GM10248 (cell line): ENCODE measurements around the gene STOML1.

Experiments
- CTCF ChIA-PET: fragments of 300-600 bp; sonication (Branson Sonifier 250); formaldehyde crosslinking; extraction: SDS; loops from one replicate; lab custom pipeline; 2021; ENCODE audit warnings: antibody characterized with exemption; lab: Yijun Ruan, JAX
- POLR2A ChIA-PET: fragments of 350-650 bp; sonication (Branson Sonifier 250); formaldehyde crosslinking; extraction: SDS; loops from one replicate; lab custom pipeline; 2020; ENCODE audit warnings: antibody characterized with exemption; lab: Yijun Ruan, JAX
- DNase-seq: peaks from one replicate; pipeline ENCODE4 v3.0.0; 2012; ENCODE audit errors: extremely low spot score
- CTCF ChIP-seq: IDR thresholded peaks from 2 replicates; pipeline ENCODE4 v1.5.1; 2012; ENCODE audit warnings: mild to moderate bottlenecking, low read depth; ENCODE audit errors: extremely low read depth, missing control alignments, control extremely low read depth

Gene STOML1

GRCh38 chr15:73993211-73993994 is 1.3 kb upstream of the STOML1 start:
- ChIA-PET CTCF (interaction anchor here (0.8 to 11.6 kb wide), 10 partner anchors 10 to 542 kb away, joined by 3 to 162 read pairs (median 4); no protein-coding TSS in a partner anchor), POLR2A (interaction anchor here (1.2 kb wide), 1 partner anchor 8 kb away, joined by 3 read pairs; no protein-coding TSS in a partner anchor)
- no peak for TF ChIP-seq CTCF
- no peak for DNase-seq

GRCh38 chr15:73992594-73992898 is 451 bp upstream of the STOML1 start:
- no peak for DNase-seq
- POLR2A ChIA-PET: interaction anchor here (0.5 kb wide), 1 partner anchor 10 kb away, joined by 3 read pairs; no protein-coding TSS in a partner anchor
- CTCF ChIA-PET: interaction anchor here (0.8 to 11.6 kb wide), 10 partner anchors 9 to 543 kb away, joined by 3 to 162 read pairs (median 6); no protein-coding TSS in a partner anchor
- TF ChIP-seq CTCF: no peak

- no peak for DNase-seq
- CTCF ChIA-PET: interaction anchor here (1.4 to 11.6 kb wide), 3 partner anchors 18 to 26 kb away, joined by 4 to 162 read pairs (median 8); no protein-coding TSS in a partner anchor
- no peak for TF ChIP-seq CTCF
- POLR2A ChIA-PET: no interaction called here
These were observed 835 bp downstream of the STOML1 start for GRCh38 chr15:73991260-73991659.

GRCh38 chr15:73990250-73991005 is 1.7 kb downstream of the STOML1 start:
- no peak for DNase-seq
- no peak for TF ChIP-seq CTCF
- ChIA-PET CTCF (interaction anchor here (1.1 to 11.6 kb wide), 4 partner anchors 16 to 63 kb away, joined by 3 to 162 read pairs (median 4); no protein-coding TSS in a partner anchor), POLR2A (no interaction called here)

- ChIA-PET POLR2A (interaction anchor here (0.5 kb wide), 1 partner anchor 15 kb away, joined by 3 read pairs; no protein-coding TSS in a partner anchor), CTCF (interaction anchor here (0.7 to 11.6 kb wide), 4 partner anchors 16 to 64 kb away, joined by 3 to 162 read pairs (median 4); no protein-coding TSS in a partner anchor)
- TF ChIP-seq CTCF: no peak
- DNase-seq: no peak
These were observed 2.9 kb downstream of the STOML1 start for GRCh38 chr15:73989001-73989798.
